Ishikawa (cell line): ENCODE data around the gene ST6GALNAC3.

Source experiments
- CEBPB ChIP-seq: IDR thresholded peaks from 2 replicates; pipeline ENCODE4 v1.6.1; 2012
- EGR1 ChIP-seq: IDR thresholded peaks from 2 replicates; pipeline ENCODE4 v1.6.1; 2012
- TF ChIP-seq, protein P1 (sequence below): IDR thresholded peaks from 2 replicates; pipeline ENCODE4 v1.6.1; 2012

DNA sequence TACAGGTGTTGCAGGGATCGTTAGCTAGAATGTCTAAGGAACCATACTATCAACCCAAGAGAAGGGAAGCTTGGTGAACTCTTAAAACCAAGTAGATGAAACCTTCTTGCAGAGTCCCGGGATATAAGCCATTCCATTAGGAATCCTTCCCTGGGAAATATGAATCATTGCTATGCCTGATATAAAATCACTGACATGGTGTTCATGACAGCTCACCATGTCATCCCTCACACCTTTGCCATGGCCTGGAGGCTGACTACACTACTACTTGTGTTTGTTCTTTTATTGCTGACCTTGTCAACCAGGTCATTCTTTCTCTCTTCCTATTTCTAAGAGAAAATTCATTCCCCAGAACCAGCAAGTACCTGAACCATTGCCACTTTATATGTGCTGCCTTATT is 12.1 kb downstream of the ST6GALNAC3 start:
- no peak for TF ChIP-seq CEBPB
- TF ChIP-seq, protein P1, sequence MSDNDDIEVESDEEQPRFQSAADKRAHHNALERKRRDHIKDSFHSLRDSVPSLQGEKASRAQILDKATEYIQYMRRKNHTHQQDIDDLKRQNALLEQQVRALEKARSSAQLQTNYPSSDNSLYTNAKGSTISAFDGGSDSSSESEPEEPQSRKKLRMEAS, result no peak
- no peak for TF ChIP-seq EGR1
